Muscle of leg (tissue), 11 donors: ENCODE data around the gene INCA1. TPM values are rescaled to one million over a fixed set of nuclear protein-coding genes. Genes with fewer than 3 reads are reported as not detected.
"Not testable (repeated sequence)": the region's sequence is repeated elsewhere in the genome, so short reads cannot be mapped to it uniquely, and the experiment has no call there.

Experiments
- DNase-seq: peaks from one replicate; pipeline ENCODE4 v3.0.0; 2013
- H3K27ac ChIP-seq: one replicate; pipeline ENCODE4 v1.5.1; 2013; ENCODE audit warnings: mild to moderate bottlenecking, low read length, control low read depth
- H3K27me3 ChIP-seq: one replicate; pipeline ENCODE4 v1.6.1; 2013; ENCODE audit warnings: low read length; ENCODE audit not compliant: control insufficient read depth, insufficient read depth
- H3K36me3 ChIP-seq: one replicate; pipeline ENCODE4 v1.6.1; 2013; ENCODE audit warnings: low read length; ENCODE audit not compliant: control insufficient read depth, insufficient read depth
- H3K4me1 ChIP-seq: one replicate; pipeline ENCODE4 v1.6.1; 2013; ENCODE audit warnings: low read length; ENCODE audit not compliant: control insufficient read depth, insufficient read depth
- H3K4me3 ChIP-seq: one replicate; pipeline ENCODE4 v1.5.1; 2013; ENCODE audit warnings: low read length, control low read depth
- H3K9me3 ChIP-seq: replicated peaks from 2 replicates; pipeline ENCODE4 v1.6.1; 2013; ENCODE audit warnings: low read depth, low read length; ENCODE audit not compliant: control insufficient read depth
- WGBS: methylation state at CpG from one replicate; pipeline ENCODE4 v1.1.5; 2013; ENCODE audit warnings: missing lambda C conversion rate; ENCODE audit not compliant: insufficient coverage; 5-methylcytosine and 5-hydroxymethylcytosine counted together
- polyA plus RNA-seq, 8 donors: library from polyadenylated mRNA; unstranded; fragments of 120-200 nt; gene quantifications; one replicate each; pipeline versions ENCODE4 v1.2.1 to v1.2.3, GENCODE V29; 2013; ENCODE audit warnings: inconsistent platforms in 1 of 8, low replicate concordance in 1 of 8; ENCODE audit not compliant: insufficient read length in 8 of 8, insufficient read depth in 1 of 8
- total RNA-seq: library from RNA; stranded (reverse); fragments of 120-200 nt; gene quantifications from one replicate; pipeline ENCODE4 v1.2.4, GENCODE V29; 2013

INCA1 gene
- total and polyA plus RNA-seq, 9 donors, result 0.93 to 5.4 (median 4.0) TPM

- 96% methylated on average over 4 of the region's 6 CpGs for WGBS
- DNase-seq, result no peak
- peaks cover 4% of the 10 kb centered on the region for H3K4me1 ChIP-seq
- H3K9me3 ChIP-seq, result no peaks in the 10 kb centered on the region
- H3K27ac ChIP-seq, result no peak overlapping the region
- no peak overlapping the region for H3K4me3 ChIP-seq
- peaks cover 15% of the 10 kb centered on the region for H3K27me3 ChIP-seq
- H3K36me3 ChIP-seq, result no peaks in the 10 kb centered on the region
These were observed 35.5 kb upstream of the INCA1 start for GRCh38 chr17:5032865-5033264.

GRCh38 chr17:5031365-5032082, 34.2 kb upstream of the INCA1 start:
- peak overlapping the region; percentile 65 for H3K27ac ChIP-seq
- H3K4me3 ChIP-seq, result peak overlapping the region; percentile 43
- H3K9me3 ChIP-seq, result no peaks in the 10 kb centered on the region
- H3K4me1 ChIP-seq, result peaks cover 4% of the 10 kb centered on the region
- H3K27me3 ChIP-seq, result peaks cover 15% of the 10 kb centered on the region
- WGBS, result 22% methylated on average over 4 of the region's 48 CpGs
- no peaks in the 10 kb centered on the region for H3K36me3 ChIP-seq
- DNase-seq, result peak; percentile 93

- not testable (repeated sequence) for H3K36me3 ChIP-seq, H3K9me3 ChIP-seq, H3K4me1 ChIP-seq, H3K27ac ChIP-seq, H3K27me3 ChIP-seq, DNase-seq, H3K4me3 ChIP-seq
- no CpG with 5 or more reads among the region's 2 CpGs for WGBS
These were observed 32.8 kb upstream of the INCA1 start for GRCh38 chr17:5030168-5030567.

- H3K27me3 ChIP-seq, result no peaks in the 10 kb centered on the region
- no peak for DNase-seq
- no peak overlapping the region for H3K27ac ChIP-seq
- no peaks in the 10 kb centered on the region for H3K9me3 ChIP-seq
- no peak overlapping the region for H3K4me3 ChIP-seq
- 54% methylated on average over 3 of the region's 5 CpGs for WGBS
- H3K36me3 ChIP-seq, result peaks cover 17% of the 10 kb centered on the region
- peaks cover 4% of the 10 kb centered on the region for H3K4me1 ChIP-seq
These were observed 30.6 kb upstream of the INCA1 start for GRCh38 chr17:5027916-5028315.

GRCh38 chr17:5027299-5027698, 30.0 kb upstream of the INCA1 start:
- H3K27me3 ChIP-seq, result no peaks in the 10 kb centered on the region
- no peak overlapping the region for H3K4me3 ChIP-seq
- WGBS, result 86% methylated on average over 5 of the region's 6 CpGs
- DNase-seq, result no peak
- no peaks in the 10 kb centered on the region for H3K9me3 ChIP-seq
- H3K4me1 ChIP-seq, result peaks cover 4% of the 10 kb centered on the region
- peaks cover 22% of the 10 kb centered on the region for H3K36me3 ChIP-seq
- no peak overlapping the region for H3K27ac ChIP-seq

- WGBS, result 100% methylated on average over 3 of the region's 4 CpGs
- Histone ChIP-seq H3K4me1 (no peaks in the 10 kb centered on the region), H3K27me3 (no peaks in the 10 kb centered on the region), H3K27ac (no peak overlapping the region), H3K9me3 (no peaks in the 10 kb centered on the region), H3K36me3 (peaks cover 43% of the 10 kb centered on the region), H3K4me3 (no peak overlapping the region)
- DNase-seq, result no peak
These were observed 27.3 kb upstream of the INCA1 start for GRCh38 chr17:5024604-5025003.

GRCh38 chr17:5023588-5024147, 26.3 kb upstream of the INCA1 start:
- Histone ChIP-seq H3K27ac (no peak overlapping the region), H3K27me3 (no peaks in the 10 kb centered on the region), H3K36me3 (peaks cover 52% of the 10 kb centered on the region), H3K9me3 (no peaks in the 10 kb centered on the region), H3K4me3 (no peak overlapping the region), H3K4me1 (no peaks in the 10 kb centered on the region)
- WGBS, result 92% methylated on average over 19 of the region's 29 CpGs
- DNase-seq, result no peak

GRCh38 chr17:5022171-5022711, 24.9 kb upstream of the INCA1 start:
- Histone ChIP-seq H3K4me3 (no peak overlapping the region), H3K9me3 (no peaks in the 10 kb centered on the region), H3K27ac (no peak overlapping the region), H3K36me3 (peaks cover 61% of the 10 kb centered on the region), H3K4me1 (no peaks in the 10 kb centered on the region), H3K27me3 (no peaks in the 10 kb centered on the region)
- DNase-seq, result no peak
- WGBS, result 93% methylated on average over 30 of the region's 30 CpGs

- DNase-seq, result no peak
- 81% methylated on average over 11 of the region's 20 CpGs for WGBS
- H3K4me3 ChIP-seq, result no peak overlapping the region
- no peaks in the 10 kb centered on the region for H3K27me3 ChIP-seq
- no peaks in the 10 kb centered on the region for H3K4me1 ChIP-seq
- H3K9me3 ChIP-seq, result no peaks in the 10 kb centered on the region
- no peak overlapping the region for H3K27ac ChIP-seq
- H3K36me3 ChIP-seq, result peaks cover 71% of the 10 kb centered on the region
These were observed 23.2 kb upstream of the INCA1 start for GRCh38 chr17:5020502-5021023.

GRCh38 chr17:5019475-5019956, 22.2 kb upstream of the INCA1 start:
- Histone ChIP-seq H3K9me3 (no peaks in the 10 kb centered on the region), H3K4me3 (no peak overlapping the region), H3K4me1 (no peaks in the 10 kb centered on the region), H3K27ac (no peak overlapping the region), H3K36me3 (peaks cover 75% of the 10 kb centered on the region), H3K27me3 (no peaks in the 10 kb centered on the region)
- DNase-seq, result no peak
- no CpG with 5 or more reads among the region's 1 CpG for WGBS
